GM18505 (cell line): Measurements from ENCODE around the gene AUTS2.
"Not testable (repeated sequence)": the region's sequence is repeated elsewhere in the genome, so short reads cannot be mapped to it uniquely, and the experiment has no call there.

Source experiments
- ATAC-seq: cut with Tn5 transposase; IDR thresholded peaks from one replicate; pipeline ENCODE4 v1.9.1; 2021; ENCODE audit not compliant: unreplicated experiment
- POLR2A ChIP-seq: IDR thresholded peaks from 4 replicates; pipeline ENCODE4 v1.6.1; 2011; ENCODE audit warnings: borderline replicate concordance; ENCODE audit not compliant: insufficient read depth, insufficient read length; ENCODE audit errors: extremely low read depth

AUTS2 gene

GRCh38 chr7:69773535-69774225 lies 175.4 kb downstream of the AUTS2 start:
- no peak for ATAC-seq
- no peak for TF ChIP-seq POLR2A

- no peak for ATAC-seq
Observed at GRCh38 chr7:69775231-69775771, 177.0 kb downstream of the AUTS2 start.

GRCh38 chr7:69776611-69777010 lies 178.3 kb downstream of the AUTS2 start:
- no peak for ATAC-seq

More at GRCh38 chr7:69775231-69775771, 177.0 kb downstream of the AUTS2 start:
- no peak for TF ChIP-seq POLR2A

GRCh38 chr7:69778138-69778537 lies 179.9 kb downstream of the AUTS2 start:
- ATAC-seq: no peak
- TF ChIP-seq POLR2A: no peak

More at GRCh38 chr7:69776611-69777010, 178.3 kb downstream of the AUTS2 start:
- no peak for TF ChIP-seq POLR2A

GRCh38 chr7:69780379-69780778 lies 182.1 kb downstream of the AUTS2 start:
- no peak for ATAC-seq
- no peak for TF ChIP-seq POLR2A

GRCh38 chr7:69781412-69781846 lies 183.2 kb downstream of the AUTS2 start:
- no peak for TF ChIP-seq POLR2A
- ATAC-seq: no peak

- no peak for TF ChIP-seq POLR2A
- ATAC-seq: no peak
Observed at GRCh38 chr7:69782917-69783684, 184.8 kb downstream of the AUTS2 start.

- not testable (repeated sequence) for ATAC-seq
Observed at GRCh38 chr7:69786130-69786529, 187.9 kb downstream of the AUTS2 start.

- no peak for ATAC-seq
- no peak for TF ChIP-seq POLR2A
Observed at GRCh38 chr7:69786730-69787395, 188.6 kb downstream of the AUTS2 start.

- no peak for ATAC-seq
- TF ChIP-seq POLR2A: no peak
Observed at GRCh38 chr7:69787736-69788431, 189.6 kb downstream of the AUTS2 start.

- no peak for ATAC-seq
Observed at GRCh38 chr7:69789563-69789962, 191.3 kb downstream of the AUTS2 start.

GRCh38 chr7:69790977-69791724 lies 192.9 kb downstream of the AUTS2 start:
- no peak for TF ChIP-seq POLR2A
- ATAC-seq: no peak

More at GRCh38 chr7:69789563-69789962, 191.3 kb downstream of the AUTS2 start:
- TF ChIP-seq POLR2A: no peak
